GM18909 (cell line): Measurements from ENCODE around the gene CTNNB1.
"Not testable (repeated sequence)": the region's sequence is repeated elsewhere in the genome, so short reads cannot be mapped to it uniquely, and the experiment has no call there.

Experiments used
- ATAC-seq: cut with Tn5 transposase; IDR thresholded peaks from one replicate; pipeline ENCODE4 v1.9.1; 2021; ENCODE audit warnings: mild to moderate bottlenecking; ENCODE audit not compliant: unreplicated experiment, poor library complexity

CTNNB1 gene

GRCh38 chr3:41247055-41248004, 48.0 kb downstream of the CTNNB1 start:
- no peak for ATAC-seq

- ATAC-seq, result no peak
These were observed 49.2 kb downstream of the CTNNB1 start for GRCh38 chr3:41248525-41248924.

- ATAC-seq, result no peak
These were observed 50.0 kb downstream of the CTNNB1 start for GRCh38 chr3:41249318-41249717.

GRCh38 chr3:41250825-41251224, 51.5 kb downstream of the CTNNB1 start:
- ATAC-seq, result no peak

- ATAC-seq, result no peak
These were observed 52.3 kb downstream of the CTNNB1 start for GRCh38 chr3:41251593-41251992.

GRCh38 chr3:41258239-41258800, 59.0 kb downstream of the CTNNB1 start:
- ATAC-seq, result no peak

- no peak for ATAC-seq
These were observed 60.3 kb downstream of the CTNNB1 start for GRCh38 chr3:41259449-41260062.

GRCh38 chr3:41260063-41260450, 60.8 kb downstream of the CTNNB1 start:
- no peak for ATAC-seq

GRCh38 chr3:41265011-41265545, 65.8 kb downstream of the CTNNB1 start:
- ATAC-seq, result no peak

- ATAC-seq, result no peak
These were observed 66.5 kb downstream of the CTNNB1 start for GRCh38 chr3:41265823-41266273.

- no peak for ATAC-seq
These were observed 68.8 kb downstream of the CTNNB1 start for GRCh38 chr3:41267975-41268640.

- ATAC-seq, result no peak
These were observed 73.4 kb downstream of the CTNNB1 start for GRCh38 chr3:41272667-41273066.

GRCh38 chr3:41274944-41275668, 75.8 kb downstream of the CTNNB1 start:
- no peak for ATAC-seq

GRCh38 chr3:41276191-41276590, 76.9 kb downstream of the CTNNB1 start:
- ATAC-seq, result no peak

- no peak for ATAC-seq
These were observed 78.6 kb downstream of the CTNNB1 start for GRCh38 chr3:41277790-41278465.

GRCh38 chr3:41284934-41285333, 85.6 kb downstream of the CTNNB1 start:
- ATAC-seq, result not testable (repeated sequence)

GRCh38 chr3:41286305-41286704, 87.0 kb downstream of the CTNNB1 start:
- no peak for ATAC-seq

GRCh38 chr3:41288785-41289184, 89.5 kb downstream of the CTNNB1 start:
- ATAC-seq, result no peak
